ENCODE measurements around the gene TRIM14. TPM values are rescaled to one million over a fixed set of nuclear protein-coding genes. Genes with fewer than 3 reads are reported as not detected.

Gene TRIM14
- total RNA-seq, 3 donors from 2014 or later (not counting 1 experiment from before 2014, with no cell fraction given) = 45.1 to 66.5 (median 65.3) TPM

DNA sequence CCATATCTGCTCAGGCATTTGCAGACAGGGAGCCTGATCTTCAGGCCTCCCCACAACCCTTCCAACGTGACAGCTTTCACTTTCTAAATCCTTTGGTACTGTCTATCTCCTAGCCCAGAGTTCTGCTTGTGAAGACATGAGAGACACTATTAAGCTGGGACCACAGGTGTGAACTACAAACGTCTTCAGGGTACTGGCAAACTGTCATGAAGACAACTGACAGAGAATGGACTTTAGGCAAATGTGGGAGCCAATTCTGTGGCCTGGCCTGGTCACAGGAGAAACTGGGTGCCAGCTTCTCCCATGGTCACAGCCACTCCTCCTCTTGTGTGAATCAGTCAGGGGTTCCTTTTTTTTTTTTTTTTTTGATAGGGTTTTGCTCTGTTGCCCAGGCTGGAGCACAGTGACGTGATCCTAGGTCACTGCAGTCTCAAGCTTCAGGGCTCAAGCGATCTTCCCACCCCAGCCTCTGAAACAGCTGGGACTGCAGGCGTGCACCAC is 10.4 kb downstream of the TRIM14 start:
- DNase-seq (peak; percentile 27 to 83), ATAC-seq (peak; percentile 86 to 93 (median 93))
- Mint-ChIP-seq H3K4me1 (peaks cover 54 to 65% of the 10 kb centered on the region in 2 donors), H3K36me3 (no peaks in the 10 kb centered on the region), H3K27ac (peak overlapping the region; percentile 89 to 92), H3K9me3 (no peaks in the 10 kb centered on the region), H3K27me3 (ENCODE audit: low read depth in 2 of 2) (no peaks in the 10 kb centered on the region), H3K4me3 (peak overlapping the region; percentile 63)
- 28% methylated on average over 4 of the region's 5 CpGs for WGBS (ENCODE audit: insufficient coverage)
- Histone ChIP-seq H3K36me3 (ENCODE audit: control insufficient read depth, insufficient read depth, low read length) (peaks cover 12% of the 10 kb centered on the region), H3K27me3 (ENCODE audit: control insufficient read depth, insufficient read depth, low read length) (no peaks in the 10 kb centered on the region), H3K4me3 (ENCODE audit: low read length) (no peak overlapping the region), H3K4me1 (ENCODE audit: control insufficient read depth, insufficient read depth, low read length) (peaks cover 54% of the 10 kb centered on the region), H3K27ac (ENCODE audit: low read length) (peak overlapping the region; percentile 82), H3K9me3 (ENCODE audit: control insufficient read depth, insufficient read depth, low read length) (no peaks in the 10 kb centered on the region)
- intact Hi-C loops (cut with micrococcal nuclease) = loop anchor here (5.0 to 10.0 kb wide), 2 partner anchors 146 to 186 kb away; partner anchors contain the start of genes TBC1D2 and TRMO
- TF ChIP-seq, protein P1, sequence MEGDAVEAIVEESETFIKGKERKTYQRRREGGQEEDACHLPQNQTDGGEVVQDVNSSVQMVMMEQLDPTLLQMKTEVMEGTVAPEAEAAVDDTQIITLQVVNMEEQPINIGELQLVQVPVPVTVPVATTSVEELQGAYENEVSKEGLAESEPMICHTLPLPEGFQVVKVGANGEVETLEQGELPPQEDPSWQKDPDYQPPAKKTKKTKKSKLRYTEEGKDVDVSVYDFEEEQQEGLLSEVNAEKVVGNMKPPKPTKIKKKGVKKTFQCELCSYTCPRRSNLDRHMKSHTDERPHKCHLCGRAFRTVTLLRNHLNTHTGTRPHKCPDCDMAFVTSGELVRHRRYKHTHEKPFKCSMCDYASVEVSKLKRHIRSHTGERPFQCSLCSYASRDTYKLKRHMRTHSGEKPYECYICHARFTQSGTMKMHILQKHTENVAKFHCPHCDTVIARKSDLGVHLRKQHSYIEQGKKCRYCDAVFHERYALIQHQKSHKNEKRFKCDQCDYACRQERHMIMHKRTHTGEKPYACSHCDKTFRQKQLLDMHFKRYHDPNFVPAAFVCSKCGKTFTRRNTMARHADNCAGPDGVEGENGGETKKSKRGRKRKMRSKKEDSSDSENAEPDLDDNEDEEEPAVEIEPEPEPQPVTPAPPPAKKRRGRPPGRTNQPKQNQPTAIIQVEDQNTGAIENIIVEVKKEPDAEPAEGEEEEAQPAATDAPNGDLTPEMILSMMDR (IDR thresholded peaks at IDR 0.05) = no peak

DNA sequence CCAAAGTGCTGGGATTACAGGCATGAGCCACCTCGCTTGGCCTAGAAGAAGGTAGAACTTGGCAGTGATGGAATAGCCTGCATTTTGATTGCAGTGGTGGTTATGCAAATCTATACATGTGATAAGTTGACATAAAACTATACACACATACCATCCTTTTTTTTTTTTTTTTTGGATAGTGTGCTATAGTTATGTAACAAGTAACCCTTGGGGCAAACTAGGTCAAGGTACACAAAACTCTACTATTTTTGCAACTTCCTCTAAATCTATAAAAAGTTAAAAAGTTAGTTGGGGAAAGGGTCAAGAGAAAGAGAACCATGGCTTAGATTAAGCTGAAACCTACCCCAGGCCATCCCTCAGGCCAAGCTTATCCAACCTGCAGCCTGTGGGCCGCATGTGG is 11.1 kb downstream of the TRIM14 start:
- Mint-ChIP-seq H3K36me3 (no peaks in the 10 kb centered on the region), H3K9me3 (no peaks in the 10 kb centered on the region), H3K27me3 (ENCODE audit: low read depth in 2 of 2) (no peaks in the 10 kb centered on the region), H3K4me1 (peaks cover 56 to 65% of the 10 kb centered on the region in 2 donors), H3K4me3 (peak overlapping the region; percentile 35), H3K27ac (peak overlapping the region; percentile 89 to 92)
- H3K36me3 ChIP-seq (ENCODE audit: control insufficient read depth, insufficient read depth, low read length) = peaks cover 12% of the 10 kb centered on the region
- no peaks in the 10 kb centered on the region for H3K9me3 ChIP-seq (ENCODE audit: control insufficient read depth, insufficient read depth, low read length)
- peak in 1 of 3 donors; percentile 5 for ATAC-seq
- TF ChIP-seq, protein P1 (IDR thresholded peaks at IDR 0.05) = no peak
- intact Hi-C loops (cut with micrococcal nuclease) = loop anchor here (5.0 to 10.0 kb wide), 2 partner anchors 147 to 186 kb away; partner anchors contain the start of genes TBC1D2 and TRMO
- DNase-seq = peak in 1 of 2 donors; percentile 38
- no peaks in the 10 kb centered on the region for H3K27me3 ChIP-seq (ENCODE audit: control insufficient read depth, insufficient read depth, low read length)
- peak overlapping the region; percentile 82 for H3K27ac ChIP-seq (ENCODE audit: low read length)
- 70% methylated on average over 2 of the region's 2 CpGs for WGBS (ENCODE audit: insufficient coverage)
- H3K4me3 ChIP-seq (ENCODE audit: low read length) = no peak overlapping the region
- peaks cover 61% of the 10 kb centered on the region for H3K4me1 ChIP-seq (ENCODE audit: control insufficient read depth, insufficient read depth, low read length)

DNA sequence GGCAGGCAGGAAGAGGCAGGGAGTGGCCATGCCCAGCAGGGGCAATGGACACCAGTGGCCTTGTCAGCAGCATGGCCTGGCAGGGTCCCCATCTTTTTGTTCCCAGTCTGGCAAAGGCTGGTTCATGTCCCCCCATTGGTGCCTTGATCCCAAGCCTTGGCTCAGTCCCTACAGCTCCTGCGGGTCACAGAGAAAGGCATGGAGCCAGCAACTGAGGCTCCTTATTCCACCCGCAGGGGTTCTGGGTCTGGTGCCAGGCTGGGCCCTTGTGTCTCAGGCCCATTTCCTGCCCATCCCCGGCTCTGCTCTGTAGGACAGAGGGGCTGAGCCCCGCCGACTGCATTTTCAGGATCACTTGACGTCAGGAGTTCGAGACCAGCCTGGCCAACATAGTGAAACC is 14.0 kb downstream of the TRIM14 start:
- DNase-seq (no peak), ATAC-seq (no peak)
- Histone ChIP-seq H3K4me1 (ENCODE audit: control insufficient read depth, insufficient read depth, low read length) (peaks cover 82% of the 10 kb centered on the region), H3K27me3 (ENCODE audit: control insufficient read depth, insufficient read depth, low read length) (no peaks in the 10 kb centered on the region), H3K36me3 (ENCODE audit: control insufficient read depth, insufficient read depth, low read length) (peaks cover 8% of the 10 kb centered on the region), H3K9me3 (ENCODE audit: control insufficient read depth, insufficient read depth, low read length) (no peaks in the 10 kb centered on the region), H3K4me3 (ENCODE audit: low read length) (no peak overlapping the region), H3K27ac (ENCODE audit: low read length) (peak overlapping the region; percentile 63)
- Mint-ChIP-seq H3K4me3 (no peak overlapping the region), H3K27me3 (ENCODE audit: low read depth in 2 of 2) (no peaks in the 10 kb centered on the region), H3K36me3 (no peaks in the 10 kb centered on the region), H3K9me3 (no peaks in the 10 kb centered on the region), H3K4me1 (peaks cover 75% of the 10 kb centered on the region in 2 donors), H3K27ac (peak overlapping the region; percentile 89 to 92)
- WGBS (ENCODE audit: insufficient coverage) = 93% methylated on average over 7 of the region's 7 CpGs
- TF ChIP-seq, protein P1 (IDR thresholded peaks at IDR 0.05) = no peak
- intact Hi-C loops (cut with micrococcal nuclease) = loop anchor here (5.0 to 10.0 kb wide), 2 partner anchors 150 to 183 kb away; partner anchors contain the start of genes TBC1D2 and TRMO
